Fibroblast of skin of right quadriceps (primary cell): ENCODE measurements around the gene PRND.
"Not testable (repeated sequence)": the region's sequence is repeated elsewhere in the genome, so short reads cannot be mapped to it uniquely, and the experiment has no call there.

Source experiments
- DNase-seq: peaks from one replicate; pipeline ENCODE4 v3.0.0-alpha.2; 2013

Gene PRND, protein sequence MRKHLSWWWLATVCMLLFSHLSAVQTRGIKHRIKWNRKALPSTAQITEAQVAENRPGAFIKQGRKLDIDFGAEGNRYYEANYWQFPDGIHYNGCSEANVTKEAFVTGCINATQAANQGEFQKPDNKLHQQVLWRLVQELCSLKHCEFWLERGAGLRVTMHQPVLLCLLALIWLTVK

DNA sequence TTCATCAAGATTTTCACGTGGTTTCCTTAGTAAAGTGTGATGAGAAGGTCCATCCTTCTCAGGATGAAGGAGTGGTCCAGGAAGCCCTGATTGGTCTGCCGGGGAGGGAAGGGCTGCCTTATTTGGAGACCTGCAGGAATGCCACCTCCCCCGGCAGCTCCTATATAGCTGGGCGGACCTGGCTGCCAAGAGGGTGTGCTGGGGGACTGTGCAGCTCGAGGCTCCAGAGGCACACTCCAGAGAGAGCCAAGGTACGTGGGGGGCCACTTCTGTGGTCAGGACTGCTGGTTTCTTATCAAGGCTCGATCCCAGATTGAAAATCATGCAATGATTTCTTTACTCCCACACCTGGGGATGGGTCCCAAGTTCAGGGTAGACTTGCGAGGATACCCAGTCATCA, at the start of gene PRND:
Gene PRND (plus strand): TSS at position 191 of the 400 bp plus-strand sequence. CDS start 2,643 bp downstream, outside the sequence.
- DNase-seq = no peak

DNA sequence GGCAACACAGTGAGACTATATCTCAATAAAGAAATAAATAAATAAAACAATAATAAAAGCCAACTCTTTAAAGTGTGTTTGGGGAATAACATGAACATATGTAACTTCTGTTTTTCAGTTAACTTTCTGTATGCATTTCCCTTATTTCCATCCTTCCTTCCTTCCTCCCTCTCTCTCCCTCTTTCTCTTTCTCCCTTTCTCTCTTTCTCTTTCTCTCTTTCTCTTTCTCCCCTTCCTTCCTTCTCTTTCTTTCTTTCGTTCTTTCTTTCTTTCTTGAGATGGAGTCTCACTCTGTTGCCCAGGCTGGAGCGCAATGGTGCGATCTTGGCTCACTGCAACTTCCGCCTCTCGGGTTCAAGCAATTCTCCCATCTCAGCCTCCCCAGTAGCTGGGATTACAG, 48.8 kb upstream of the PRND start:
- DNase-seq = no peak

DNA sequence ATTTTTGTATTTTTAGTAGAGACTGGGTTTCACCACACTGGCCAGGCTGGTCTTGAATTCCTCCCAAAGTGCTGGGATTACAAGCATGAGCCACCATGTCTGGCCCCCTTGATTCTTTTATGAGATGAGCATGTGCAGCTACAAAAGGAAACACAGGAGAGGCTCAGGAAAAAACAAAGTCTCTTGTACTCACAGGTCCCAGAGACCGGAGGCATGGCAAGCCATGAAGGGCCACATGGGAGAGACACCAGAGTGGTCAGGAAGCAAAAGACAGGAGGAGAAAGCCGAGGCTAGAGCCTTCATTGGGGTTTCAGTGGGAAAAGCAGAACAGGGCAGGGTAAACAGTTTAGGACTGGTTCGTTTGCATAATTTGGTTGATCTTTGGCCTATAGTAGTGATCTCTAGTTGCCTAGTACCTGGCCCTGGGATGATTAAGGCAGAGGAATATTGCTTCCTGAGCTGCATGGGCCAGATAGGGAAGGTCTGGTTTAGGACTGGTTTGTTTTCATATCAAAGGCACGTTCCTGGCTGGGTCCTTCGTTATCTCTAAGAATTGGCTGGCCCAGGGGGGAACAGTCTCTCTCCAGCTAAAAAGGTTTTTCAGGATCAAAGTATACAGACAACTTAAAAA, 48.2 kb upstream of the PRND start:
- no peak for DNase-seq

DNA sequence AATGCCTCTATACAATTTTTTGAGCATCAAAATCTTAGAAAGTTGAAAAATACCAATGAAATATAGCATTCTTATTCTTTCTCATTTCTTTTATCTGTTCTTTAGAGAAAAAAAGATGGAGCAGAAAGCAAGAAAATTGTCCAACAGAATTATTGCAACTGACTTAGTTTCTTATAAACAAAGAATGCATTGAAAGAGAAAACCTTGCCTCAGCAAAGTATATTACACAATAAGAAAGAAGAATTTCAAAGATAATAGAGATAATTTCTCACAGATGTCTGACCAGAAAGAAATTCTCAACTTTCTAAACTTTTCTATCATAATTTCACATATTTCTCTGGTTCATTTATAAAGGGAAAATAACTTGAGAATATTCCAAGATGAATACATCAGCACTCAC, 47.0 kb upstream of the PRND start:
- DNase-seq = no peak

DNA sequence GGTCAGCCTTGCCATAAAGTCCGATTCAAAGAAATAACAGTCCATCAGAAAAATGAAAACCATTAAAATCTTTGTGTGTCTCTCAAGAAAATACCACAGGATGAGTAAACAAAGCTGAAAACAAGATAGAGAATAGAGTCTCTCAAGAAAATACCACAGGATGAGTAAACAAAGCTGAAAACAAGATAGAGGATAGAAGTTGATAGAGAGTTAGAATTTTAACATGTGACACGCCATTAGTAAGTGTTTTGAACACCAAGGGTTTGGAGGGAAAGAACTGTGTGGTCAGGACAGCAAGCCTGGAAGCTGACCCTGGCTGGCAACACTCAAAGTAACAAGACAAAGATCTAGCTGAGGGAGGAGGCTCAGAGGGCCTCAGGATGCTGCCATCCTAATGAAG, 43.9 kb upstream of the PRND start:
- DNase-seq = no peak

DNA sequence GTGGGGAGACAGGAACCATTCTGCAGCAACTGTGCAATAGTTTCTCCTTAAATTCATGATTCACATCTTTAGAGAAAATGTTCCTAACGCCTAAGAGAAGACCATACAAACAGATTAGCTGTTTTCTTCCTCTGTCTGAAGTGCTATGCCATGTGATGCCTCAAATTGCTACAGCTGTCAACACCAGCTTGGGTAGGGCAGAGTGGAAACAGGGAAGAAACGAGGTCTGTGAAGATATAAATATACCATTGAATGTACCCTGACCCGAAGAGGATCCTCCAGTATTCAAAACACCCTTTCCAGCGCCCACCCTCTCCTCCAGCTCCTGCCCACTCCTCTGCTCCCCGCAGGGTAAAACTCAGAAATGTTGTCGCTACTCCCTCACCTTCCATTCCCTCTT, 40.3 kb upstream of the PRND start:
- DNase-seq = no peak

DNA sequence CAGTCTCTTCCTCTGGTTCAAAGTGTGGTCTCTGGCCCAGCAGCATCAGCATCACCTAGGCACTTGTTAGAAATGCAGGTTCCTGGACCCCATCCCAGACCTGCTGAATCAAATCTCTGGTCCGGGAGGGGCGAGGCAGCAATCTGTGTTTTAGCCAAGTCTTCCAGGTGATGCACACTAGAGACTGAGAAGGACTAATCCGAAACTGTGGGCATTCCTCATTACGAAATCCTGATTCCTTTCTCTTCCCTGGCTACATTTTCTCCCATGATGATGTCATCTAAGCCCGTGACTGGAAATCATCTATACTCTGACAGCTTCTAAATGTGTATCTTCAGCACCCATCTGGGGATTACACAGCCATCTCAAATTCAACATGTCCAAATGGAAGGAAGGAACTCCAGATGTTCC, 39.7 kb upstream of the PRND start:
- DNase-seq = peak; percentile 65

DNA sequence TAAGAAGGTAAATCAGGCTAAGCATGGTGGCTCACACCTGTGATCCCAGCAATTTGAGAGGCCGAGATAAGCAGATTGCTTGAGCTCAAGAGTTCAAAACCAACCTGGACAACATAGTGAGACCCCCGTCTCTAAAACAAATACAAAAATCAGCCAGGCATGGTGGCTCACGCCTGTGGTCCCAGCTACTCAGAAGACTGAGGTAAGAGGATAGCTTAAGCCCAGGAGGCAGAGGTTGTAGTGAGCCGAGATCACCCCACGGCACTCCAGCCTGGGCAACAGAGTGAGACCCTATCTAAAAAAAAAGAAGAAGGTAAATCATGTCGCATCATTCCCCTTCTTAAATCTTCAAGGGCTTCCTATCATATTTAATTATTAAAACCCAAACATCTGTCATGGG, 39.0 kb upstream of the PRND start:
- no peak for DNase-seq

DNA sequence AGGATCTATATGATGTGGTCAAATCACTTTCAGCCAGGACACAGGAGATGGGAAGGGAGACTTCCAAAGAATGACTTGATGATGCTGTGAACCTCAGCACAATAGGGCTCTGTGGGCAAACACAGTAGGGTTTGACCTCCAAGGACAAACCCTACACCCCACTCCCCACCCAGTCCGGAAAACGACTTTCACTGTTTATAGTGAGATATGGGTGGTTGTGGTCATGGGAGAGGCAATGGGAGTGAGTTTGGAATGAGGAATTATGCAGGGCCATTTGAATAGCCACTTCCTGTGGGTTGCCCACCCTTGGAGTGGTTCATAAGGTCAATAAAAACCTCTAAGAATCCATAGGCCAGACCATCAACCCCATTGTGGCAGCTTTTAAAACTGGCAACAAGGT, 38.4 kb upstream of the PRND start:
- no peak for DNase-seq

DNA sequence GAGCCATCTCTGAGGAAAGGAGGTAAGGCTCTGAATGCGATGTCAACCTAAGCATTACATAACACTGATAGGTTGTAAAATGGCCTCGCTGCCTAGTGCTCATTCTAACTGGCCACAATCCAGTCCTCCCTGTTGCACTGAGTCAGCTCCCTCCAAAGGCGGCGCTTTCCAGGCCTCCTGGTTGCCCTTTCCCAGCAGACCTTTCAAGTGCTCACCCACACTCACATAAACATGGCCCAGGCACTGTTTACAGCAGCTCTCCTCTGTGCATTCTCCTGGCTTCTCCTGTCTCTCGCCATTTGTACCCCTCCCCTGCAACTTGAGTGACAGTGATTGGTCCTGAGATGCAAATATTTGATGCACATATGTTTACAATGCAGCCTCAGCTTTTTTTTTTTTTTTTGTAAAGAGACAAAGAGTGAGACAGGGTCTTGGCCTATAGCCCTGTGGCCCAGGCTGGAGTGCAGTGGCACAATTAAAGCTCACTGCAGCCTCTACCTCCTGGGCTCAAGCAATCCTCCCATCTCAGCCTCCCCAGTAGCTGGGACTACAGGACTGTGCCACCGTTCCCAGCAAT, 36.8 kb upstream of the PRND start:
- peak; percentile 23 for DNase-seq

DNA sequence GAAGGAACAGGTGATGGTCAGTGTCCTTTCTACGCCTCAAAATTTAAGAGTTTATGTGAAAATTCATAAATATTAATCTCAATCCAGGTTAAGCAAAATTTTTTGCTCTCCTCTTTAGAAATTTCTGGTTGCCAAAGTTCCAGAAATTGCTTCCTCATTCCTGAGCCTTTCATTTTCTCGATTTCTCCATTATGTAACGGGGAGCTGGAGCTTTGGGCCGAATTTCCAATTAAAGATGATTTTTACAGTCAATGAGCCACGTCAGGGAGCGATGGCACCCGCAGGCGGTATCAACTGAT, 35.8 kb upstream of the PRND start:
- DNase-seq = no peak

DNA sequence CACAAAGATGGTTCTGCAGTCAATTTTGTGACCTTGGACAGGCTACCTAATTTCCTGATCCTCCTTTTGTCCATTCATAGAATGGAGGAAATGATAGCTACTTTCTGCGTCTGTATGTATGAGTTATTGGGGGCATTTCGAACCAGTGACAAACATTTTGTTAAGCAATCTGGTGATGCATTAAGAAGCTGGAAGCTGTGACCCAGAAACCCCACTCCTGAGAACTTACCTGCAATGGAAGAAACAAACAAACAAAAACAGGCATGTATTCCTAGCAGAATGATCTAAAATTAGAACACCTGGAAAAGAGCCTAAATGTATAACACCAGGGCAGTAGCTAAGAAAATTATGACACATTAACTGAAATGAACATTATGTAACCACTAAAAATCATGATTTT, 33.4 kb upstream of the PRND start:
- DNase-seq = no peak

DNA sequence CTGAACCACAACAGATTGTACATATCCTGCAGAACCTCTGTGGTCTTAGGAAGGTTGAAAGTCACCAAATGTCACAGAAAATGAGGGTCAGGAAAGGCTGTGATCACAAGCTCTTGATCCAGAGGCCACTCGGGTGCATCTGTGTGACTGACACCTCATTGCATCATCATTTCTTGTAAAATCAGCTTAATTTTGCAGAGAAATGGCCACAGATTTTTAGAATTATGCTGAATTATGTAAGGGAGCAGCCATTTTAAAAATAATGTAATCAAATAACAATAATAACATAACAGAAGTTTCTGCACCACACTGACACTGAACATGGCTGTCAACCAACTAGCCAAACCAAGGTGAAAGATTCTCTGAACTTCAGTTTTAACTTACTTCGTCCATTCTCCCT, 32.5 kb upstream of the PRND start:
- DNase-seq = no peak

DNA sequence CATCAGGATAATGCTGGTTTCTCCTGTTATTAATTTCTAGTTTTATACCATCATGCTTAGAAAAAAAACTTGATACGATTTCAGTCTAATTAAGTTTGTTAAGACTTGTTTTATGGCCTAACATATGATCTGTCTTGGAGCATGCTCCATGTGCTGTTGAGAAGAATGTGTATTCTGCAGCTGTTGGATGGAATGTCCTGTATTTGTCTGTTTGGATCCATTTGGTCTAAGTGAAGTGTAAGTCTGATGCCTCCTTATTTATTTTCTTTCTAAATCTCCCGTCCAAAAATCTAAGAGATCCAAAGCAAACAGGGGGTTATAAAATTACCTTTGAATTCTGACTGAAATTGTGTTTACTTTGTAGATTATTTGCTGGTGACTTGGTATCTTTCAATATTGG, 30.0 kb upstream of the PRND start:
- no peak for DNase-seq

DNA sequence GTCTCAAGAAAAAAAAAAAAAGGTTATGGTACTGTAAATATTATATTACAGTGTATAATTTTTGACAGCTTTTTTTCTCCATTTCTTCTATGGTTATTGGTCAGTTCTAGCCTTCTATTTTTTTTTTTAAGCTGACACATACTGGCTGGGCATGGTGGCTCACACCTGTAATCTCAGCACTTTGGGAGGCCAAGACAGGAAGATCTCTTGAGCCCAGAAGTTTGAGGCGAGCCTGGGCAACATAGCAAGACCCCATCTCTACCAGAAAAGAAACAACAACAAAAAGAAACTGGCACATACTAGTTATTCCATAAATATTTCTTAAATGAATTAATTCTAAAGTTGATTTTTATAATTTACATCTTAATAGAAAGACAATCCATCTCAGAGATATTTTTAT, 27.6 kb upstream of the PRND start:
- no peak for DNase-seq

DNA sequence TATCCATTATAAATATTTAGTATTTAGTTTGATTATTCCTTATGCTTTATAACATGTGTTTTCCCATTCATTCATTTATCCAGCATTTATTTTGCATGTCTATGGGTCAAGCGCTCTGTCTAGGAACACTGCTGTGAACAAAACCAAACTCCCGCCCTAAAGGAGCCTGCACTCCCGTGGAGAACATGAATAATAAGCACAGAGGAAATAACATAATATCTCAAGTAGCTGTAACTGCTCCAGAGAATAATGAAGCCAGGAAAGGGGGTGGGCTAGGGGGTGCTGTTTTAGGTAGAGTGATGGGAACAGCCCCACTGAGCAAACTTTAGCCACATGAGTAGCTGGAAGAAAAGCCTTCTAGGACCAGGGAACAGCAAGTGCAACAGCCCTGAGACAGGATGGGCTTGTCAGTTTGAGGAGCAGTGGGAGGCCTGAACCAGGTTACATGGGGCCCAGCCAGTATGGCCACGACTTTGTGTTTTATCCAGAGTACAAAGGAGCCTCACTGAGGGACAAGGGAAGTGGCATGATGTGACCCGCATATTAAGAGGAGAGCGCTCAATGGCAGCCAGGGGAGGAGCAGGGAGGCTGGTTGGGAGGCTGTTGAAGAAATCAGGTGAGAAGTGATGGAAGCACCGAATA, 24.4 kb upstream of the PRND start:
- DNase-seq = no peak

DNA sequence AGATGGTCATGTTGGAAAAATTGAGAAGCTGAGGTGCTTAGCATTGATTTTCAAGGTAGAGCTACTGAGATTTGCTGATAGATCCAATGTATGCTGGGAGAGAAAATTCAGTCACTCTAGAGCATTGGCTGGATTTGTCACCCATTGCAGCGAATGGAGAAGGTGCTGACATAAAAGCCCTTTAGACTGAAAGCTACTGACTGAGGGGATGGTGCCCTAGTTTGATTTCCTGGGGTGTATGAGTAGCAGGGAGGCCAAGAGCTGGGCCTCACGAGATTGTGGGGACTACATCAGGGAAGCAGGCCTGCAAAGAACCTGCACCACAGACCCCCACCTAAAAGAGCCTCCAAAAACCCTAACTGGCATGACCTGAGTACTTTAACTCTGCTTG, 23.9 kb upstream of the PRND start:
- no peak for DNase-seq

DNA sequence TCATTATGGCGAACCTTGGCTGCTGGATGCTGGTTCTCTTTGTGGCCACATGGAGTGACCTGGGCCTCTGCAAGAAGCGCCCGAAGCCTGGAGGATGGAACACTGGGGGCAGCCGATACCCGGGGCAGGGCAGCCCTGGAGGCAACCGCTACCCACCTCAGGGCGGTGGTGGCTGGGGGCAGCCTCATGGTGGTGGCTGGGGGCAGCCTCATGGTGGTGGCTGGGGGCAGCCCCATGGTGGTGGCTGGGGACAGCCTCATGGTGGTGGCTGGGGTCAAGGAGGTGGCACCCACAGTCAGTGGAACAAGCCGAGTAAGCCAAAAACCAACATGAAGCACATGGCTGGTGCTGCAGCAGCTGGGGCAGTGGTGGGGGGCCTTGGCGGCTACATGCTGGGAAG, 22.5 kb upstream of the PRND start:
- no peak for DNase-seq

DNA sequence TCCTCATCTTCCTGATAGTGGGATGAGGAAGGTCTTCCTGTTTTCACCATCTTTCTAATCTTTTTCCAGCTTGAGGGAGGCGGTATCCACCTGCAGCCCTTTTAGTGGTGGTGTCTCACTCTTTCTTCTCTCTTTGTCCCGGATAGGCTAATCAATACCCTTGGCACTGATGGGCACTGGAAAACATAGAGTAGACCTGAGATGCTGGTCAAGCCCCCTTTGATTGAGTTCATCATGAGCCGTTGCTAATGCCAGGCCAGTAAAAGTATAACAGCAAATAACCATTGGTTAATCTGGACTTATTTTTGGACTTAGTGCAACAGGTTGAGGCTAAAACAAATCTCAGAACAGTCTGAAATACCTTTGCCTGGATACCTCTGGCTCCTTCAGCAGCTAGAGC, 21.8 kb upstream of the PRND start:
- DNase-seq = no peak

DNA sequence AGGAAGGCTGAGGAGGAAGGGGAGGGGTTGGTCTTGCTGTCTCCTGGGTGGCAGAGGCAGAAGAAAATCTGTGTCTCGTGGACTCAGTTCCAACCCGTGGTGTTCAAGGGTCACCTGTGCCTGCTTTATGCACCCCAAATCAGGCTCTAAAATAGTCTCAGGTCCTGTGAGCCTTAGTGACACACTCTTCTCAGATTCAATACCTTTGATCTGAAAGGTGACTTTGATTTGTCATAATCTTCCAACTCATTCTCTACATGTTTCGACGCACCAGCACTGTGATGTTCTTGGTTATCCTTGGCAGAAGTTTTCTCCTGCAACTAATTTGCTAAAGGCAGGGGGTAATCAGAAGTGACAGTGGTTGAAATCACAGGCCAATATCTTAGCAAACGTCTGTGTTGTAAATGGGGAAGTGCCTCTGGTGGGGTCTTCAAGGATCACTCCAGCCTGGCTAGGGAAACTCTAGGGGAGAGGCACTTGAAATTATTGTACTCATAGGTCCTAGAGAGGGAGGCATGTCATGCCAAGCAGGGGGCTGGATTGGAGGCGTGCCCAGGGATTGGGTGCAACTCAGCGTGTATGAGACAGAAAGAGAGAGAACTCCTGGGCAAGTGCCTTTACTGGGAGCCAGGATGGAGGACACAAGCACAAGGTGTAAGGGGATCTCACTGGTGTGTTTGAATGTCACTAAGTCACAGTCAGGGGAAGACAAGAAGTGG, 19.0 kb upstream of the PRND start:
- no peak for DNase-seq

DNA sequence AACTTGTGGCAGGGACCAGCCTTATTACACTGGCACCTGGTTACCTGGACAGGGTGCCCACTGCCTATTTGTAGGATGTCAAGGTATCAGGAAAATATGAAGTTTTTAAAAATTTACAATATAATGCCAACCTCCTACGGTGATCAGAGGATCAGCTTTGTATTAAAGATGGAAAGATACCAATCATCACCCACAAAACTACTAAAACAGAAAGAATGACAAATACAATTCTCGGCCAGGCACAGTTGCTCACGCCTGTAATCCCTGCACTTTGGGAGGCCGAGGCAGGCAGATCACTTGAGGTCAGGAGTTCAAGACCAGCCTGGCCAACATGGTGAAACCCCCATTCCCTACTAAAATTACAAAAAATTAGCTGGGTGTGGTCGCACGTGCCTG, 18.4 kb upstream of the PRND start:
- no peak for DNase-seq

DNA sequence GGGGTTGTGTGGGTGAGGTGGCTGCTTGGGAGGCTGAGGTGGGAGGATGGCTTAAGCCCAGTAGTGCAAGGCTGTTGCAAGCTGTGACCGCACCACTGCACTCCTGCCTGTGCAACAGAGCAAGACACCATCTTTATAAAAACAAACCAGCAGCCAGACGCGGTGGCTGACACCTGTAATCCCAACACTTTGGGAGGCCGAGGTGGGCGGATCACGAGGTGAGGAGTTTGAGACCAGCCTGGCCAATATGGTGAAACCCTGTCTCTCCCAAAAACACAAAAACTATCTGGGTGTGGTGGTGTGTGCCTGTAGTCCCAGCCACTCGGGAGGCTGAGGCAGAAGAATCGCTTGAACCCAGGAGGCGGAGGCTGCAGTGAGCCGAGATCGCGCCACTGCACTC, 14.8 kb upstream of the PRND start:
- not testable (repeated sequence) for DNase-seq

DNA sequence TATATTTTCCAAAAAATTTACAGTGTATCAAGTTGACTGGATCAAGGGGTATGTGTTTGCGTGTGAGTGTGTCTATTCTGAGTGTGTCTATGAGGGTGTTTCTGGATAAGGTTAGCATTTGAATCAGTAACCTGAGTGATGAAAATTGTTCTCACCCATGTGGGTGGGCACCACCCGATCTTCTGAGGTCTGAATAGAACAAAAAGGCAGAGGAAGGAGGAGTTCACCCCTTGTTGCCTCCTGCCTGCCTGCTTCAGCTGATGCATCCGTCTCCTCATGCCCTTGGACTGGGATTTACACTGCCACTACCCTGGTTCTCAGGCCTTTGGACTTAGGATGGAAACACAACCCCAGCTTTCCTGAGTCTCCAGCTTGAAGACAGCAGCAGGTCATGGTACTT, 13.7 kb upstream of the PRND start:
- DNase-seq = no peak

DNA sequence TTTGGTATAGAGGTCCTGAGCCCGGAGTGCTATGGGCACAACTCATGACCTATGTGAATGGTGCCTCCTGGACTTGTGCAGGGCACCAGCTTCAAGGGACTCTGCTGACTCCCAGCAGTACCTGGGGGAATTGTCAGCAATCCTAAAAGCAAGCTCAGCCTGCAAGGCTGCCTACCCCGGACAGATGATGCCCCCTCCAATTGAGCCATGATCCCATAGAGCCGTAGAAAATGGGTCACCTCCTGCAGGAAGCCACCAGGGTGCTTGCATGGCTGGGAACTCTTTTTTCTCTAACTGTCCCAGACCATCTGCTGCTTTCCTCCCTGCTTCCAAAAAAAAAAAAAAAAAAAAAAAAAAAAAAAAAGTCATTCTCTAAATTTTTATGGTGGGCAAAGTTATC, 12.9 kb upstream of the PRND start:
- DNase-seq = no peak
